Measurements from ENCODE around the gene CARS1.
A peak's percentile ranks its signal among the peaks of the same experiment; 100 is the strongest.

The CARS1 gene

DNA sequence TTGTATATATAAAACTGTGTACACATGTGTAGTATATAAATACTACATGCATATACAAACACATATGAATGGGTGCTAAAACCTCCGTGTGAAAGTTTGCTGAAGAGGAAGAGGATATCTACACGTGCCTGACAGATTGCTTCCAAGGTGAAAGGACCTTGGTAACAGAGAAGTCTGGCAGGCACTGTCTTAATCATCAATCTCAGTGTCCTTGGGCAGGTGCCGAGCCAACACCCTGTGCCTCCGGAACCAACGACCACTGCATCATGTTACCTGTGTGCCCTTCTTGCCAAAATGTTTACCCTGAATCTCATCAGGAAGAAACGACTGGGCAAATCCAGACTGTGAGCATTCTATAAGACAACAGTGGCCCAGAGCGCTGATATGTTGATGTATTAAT lies 80.1 kb downstream of the CARS1 start:
- H3K4me3 ChIP-seq (ENCODE audit: low read length): no peak overlapping the region
- DNase-seq (ENCODE audit: low read depth): no peak
- TF ChIP-seq, protein P1, sequence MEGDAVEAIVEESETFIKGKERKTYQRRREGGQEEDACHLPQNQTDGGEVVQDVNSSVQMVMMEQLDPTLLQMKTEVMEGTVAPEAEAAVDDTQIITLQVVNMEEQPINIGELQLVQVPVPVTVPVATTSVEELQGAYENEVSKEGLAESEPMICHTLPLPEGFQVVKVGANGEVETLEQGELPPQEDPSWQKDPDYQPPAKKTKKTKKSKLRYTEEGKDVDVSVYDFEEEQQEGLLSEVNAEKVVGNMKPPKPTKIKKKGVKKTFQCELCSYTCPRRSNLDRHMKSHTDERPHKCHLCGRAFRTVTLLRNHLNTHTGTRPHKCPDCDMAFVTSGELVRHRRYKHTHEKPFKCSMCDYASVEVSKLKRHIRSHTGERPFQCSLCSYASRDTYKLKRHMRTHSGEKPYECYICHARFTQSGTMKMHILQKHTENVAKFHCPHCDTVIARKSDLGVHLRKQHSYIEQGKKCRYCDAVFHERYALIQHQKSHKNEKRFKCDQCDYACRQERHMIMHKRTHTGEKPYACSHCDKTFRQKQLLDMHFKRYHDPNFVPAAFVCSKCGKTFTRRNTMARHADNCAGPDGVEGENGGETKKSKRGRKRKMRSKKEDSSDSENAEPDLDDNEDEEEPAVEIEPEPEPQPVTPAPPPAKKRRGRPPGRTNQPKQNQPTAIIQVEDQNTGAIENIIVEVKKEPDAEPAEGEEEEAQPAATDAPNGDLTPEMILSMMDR (conservative IDR thresholded peaks at IDR 0.05; ENCODE audit: low read depth, low read length): no peak

- TF ChIP-seq, protein P1 (conservative IDR thresholded peaks at IDR 0.05; ENCODE audit: low read depth, low read length): no peak
- H3K4me3 ChIP-seq (ENCODE audit: low read length): no peak overlapping the region
- DNase-seq (ENCODE audit: low read depth): no peak
Measured at GRCh38 chr11:2976294-2977063, 80.7 kb downstream of the CARS1 start.

DNA sequence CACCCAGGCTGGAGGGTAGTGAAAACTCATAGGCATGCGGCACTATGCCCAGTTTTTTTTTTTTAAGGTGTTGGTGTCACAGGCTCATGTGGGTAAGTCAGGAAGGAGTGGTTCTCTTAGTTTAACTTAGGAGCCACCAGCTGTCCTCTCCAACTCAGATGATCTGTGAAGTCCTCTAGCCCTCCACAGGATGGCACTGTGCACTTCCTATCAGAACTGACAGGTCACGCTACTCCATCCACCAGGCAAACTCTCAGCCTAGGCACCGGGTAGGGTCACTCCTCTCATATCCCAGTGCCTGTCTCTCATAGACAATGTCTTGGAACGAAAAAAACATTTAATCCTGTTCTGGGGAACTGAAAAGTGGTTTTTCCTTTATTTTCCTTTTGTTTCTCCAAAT lies 81.6 kb downstream of the CARS1 start:
- TF ChIP-seq, protein P1 (conservative IDR thresholded peaks at IDR 0.05; ENCODE audit: low read depth, low read length): peak; percentile 60
- no peak for DNase-seq (ENCODE audit: low read depth)
- H3K4me3 ChIP-seq (ENCODE audit: low read length): no peak overlapping the region

DNA sequence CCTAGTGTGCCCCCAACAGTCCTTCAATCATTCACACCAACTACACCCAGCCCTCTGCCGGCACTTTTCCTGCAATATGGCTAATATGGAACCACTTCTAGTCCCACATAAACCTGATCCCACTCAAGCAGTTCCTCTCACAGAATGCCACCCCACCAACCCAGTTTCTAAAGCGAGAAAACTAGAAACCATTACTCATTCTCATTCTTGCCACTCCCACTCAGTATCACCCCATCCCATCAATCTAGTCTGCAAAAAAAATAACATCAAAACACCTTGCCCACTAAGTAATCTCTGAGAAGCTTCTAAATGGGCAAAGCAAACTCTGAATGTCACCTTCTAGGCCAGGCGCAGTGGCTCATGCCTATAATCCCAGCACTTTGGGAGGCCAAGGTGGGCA lies 83.0 kb downstream of the CARS1 start:
- TF ChIP-seq, protein P1 (conservative IDR thresholded peaks at IDR 0.05; ENCODE audit: low read depth, low read length): no peak
- no peak for DNase-seq (ENCODE audit: low read depth)
- H3K4me3 ChIP-seq (ENCODE audit: low read length): no peak overlapping the region

GRCh38 chr11:2968341-2968900 lies 88.8 kb downstream of the CARS1 start:
- no peak for DNase-seq (ENCODE audit: low read depth)
- no peak overlapping the region for H3K4me3 ChIP-seq (ENCODE audit: low read length)
- TF ChIP-seq, protein P1 (conservative IDR thresholded peaks at IDR 0.05; ENCODE audit: low read depth, low read length): no peak

DNA sequence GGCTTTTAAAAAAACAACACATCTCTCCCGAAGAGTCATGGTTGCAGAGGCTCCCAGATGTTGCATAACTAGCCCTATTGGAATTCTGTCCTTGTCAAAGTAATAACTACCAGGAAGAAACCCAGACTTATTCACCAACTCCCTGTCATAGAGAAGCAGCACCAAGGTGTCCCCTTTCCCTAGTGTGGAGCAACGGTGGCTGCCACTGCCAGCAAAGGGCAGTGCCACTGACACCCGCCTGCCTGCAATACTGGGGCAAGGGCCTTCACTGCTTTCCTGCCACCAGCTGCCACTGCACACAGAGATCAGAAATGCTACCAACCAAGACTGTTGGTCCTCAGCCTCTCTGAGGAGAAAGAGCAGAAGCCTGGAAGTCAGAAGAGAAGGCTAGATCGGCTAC lies 92.4 kb downstream of the CARS1 start:
- TF ChIP-seq, protein P1 (conservative IDR thresholded peaks at IDR 0.05; ENCODE audit: low read depth, low read length): no peak
- H3K4me3 ChIP-seq (ENCODE audit: low read length): no peak overlapping the region
- DNase-seq (ENCODE audit: low read depth): no peak

GRCh38 chr11:2963761-2964160 lies 93.5 kb downstream of the CARS1 start:
- H3K4me3 ChIP-seq (ENCODE audit: low read length): no peak overlapping the region
- DNase-seq (ENCODE audit: low read depth): no peak
- TF ChIP-seq, protein P1 (conservative IDR thresholded peaks at IDR 0.05; ENCODE audit: low read depth, low read length): no peak

Measured in retinal pigment epithelial cell (primary cell).